ENCODE measurements around the gene BTBD8.

Gene BTBD8

GRCh38 chr1:92094595-92094994, 14.4 kb downstream of the BTBD8 start:
- TF ChIP-seq POLR2A (IDR thresholded peaks at IDR 0.05; ENCODE audit: low read depth, low read length) = no peak
- TF ChIP-seq POLR2AphosphoS5 (IDR thresholded peaks at IDR 0.05; ENCODE audit: low read depth, low read length) = no peak
- TF ChIP-seq TAF1 (IDR thresholded peaks at IDR 0.05; ENCODE audit: borderline replicate concordance, low read depth, low read length) = no peak
- DNase-seq (ENCODE audit: insufficient read length) (no peak), FAIRE-seq (no peak)

- TF ChIP-seq TAF1 (IDR thresholded peaks at IDR 0.05; ENCODE audit: borderline replicate concordance, low read depth, low read length) (no peak), POLR2AphosphoS5 (IDR thresholded peaks at IDR 0.05; ENCODE audit: low read depth, low read length) (no peak), POLR2A (IDR thresholded peaks at IDR 0.05; ENCODE audit: low read depth, low read length) (no peak)
- DNase-seq (ENCODE audit: insufficient read length) (no peak), FAIRE-seq (no peak)
These were observed 15.7 kb downstream of the BTBD8 start for GRCh38 chr1:92095874-92096273.

GRCh38 chr1:92096317-92096716, 16.2 kb downstream of the BTBD8 start:
- DNase-seq (ENCODE audit: insufficient read length) = no peak
- FAIRE-seq = no peak
- TF ChIP-seq POLR2AphosphoS5 (IDR thresholded peaks at IDR 0.05; ENCODE audit: low read depth, low read length) (no peak), POLR2A (IDR thresholded peaks at IDR 0.05; ENCODE audit: low read depth, low read length) (no peak), TAF1 (IDR thresholded peaks at IDR 0.05; ENCODE audit: borderline replicate concordance, low read depth, low read length) (no peak)

GRCh38 chr1:92105546-92106081, 25.5 kb downstream of the BTBD8 start:
- FAIRE-seq (no peak), DNase-seq (ENCODE audit: insufficient read length) (no peak)
- TF ChIP-seq POLR2AphosphoS5 (IDR thresholded peaks at IDR 0.05; ENCODE audit: low read depth, low read length) (no peak), POLR2A (IDR thresholded peaks at IDR 0.05; ENCODE audit: low read depth, low read length) (no peak), TAF1 (IDR thresholded peaks at IDR 0.05; ENCODE audit: borderline replicate concordance, low read depth, low read length) (no peak)

GRCh38 chr1:92108631-92109030, 28.5 kb downstream of the BTBD8 start:
- no peak for FAIRE-seq

GRCh38 chr1:92117526-92117925, 37.4 kb downstream of the BTBD8 start:
- FAIRE-seq (no peak), DNase-seq (ENCODE audit: insufficient read length) (no peak)
- no peak for TF ChIP-seq POLR2A (IDR thresholded peaks at IDR 0.05; ENCODE audit: low read depth, low read length)
- no peak for TF ChIP-seq POLR2AphosphoS5 (IDR thresholded peaks at IDR 0.05; ENCODE audit: low read depth, low read length)
- TF ChIP-seq TAF1 (IDR thresholded peaks at IDR 0.05; ENCODE audit: borderline replicate concordance, low read depth, low read length) = no peak

More at GRCh38 chr1:92108631-92109030, 28.5 kb downstream of the BTBD8 start:
- DNase-seq (ENCODE audit: insufficient read length) = no peak
- TF ChIP-seq POLR2A (IDR thresholded peaks at IDR 0.05; ENCODE audit: low read depth, low read length) (no peak), POLR2AphosphoS5 (IDR thresholded peaks at IDR 0.05; ENCODE audit: low read depth, low read length) (no peak), TAF1 (IDR thresholded peaks at IDR 0.05; ENCODE audit: borderline replicate concordance, low read depth, low read length) (no peak)

GRCh38 chr1:92118826-92119225, 38.7 kb downstream of the BTBD8 start:
- DNase-seq (ENCODE audit: insufficient read length) = no peak

GRCh38 chr1:92123868-92124267, 43.7 kb downstream of the BTBD8 start:
- DNase-seq (ENCODE audit: insufficient read length) = no peak
- no peak for FAIRE-seq
- no peak for TF ChIP-seq POLR2A (IDR thresholded peaks at IDR 0.05; ENCODE audit: low read depth, low read length)
- no peak for TF ChIP-seq TAF1 (IDR thresholded peaks at IDR 0.05; ENCODE audit: borderline replicate concordance, low read depth, low read length)
- no peak for TF ChIP-seq POLR2AphosphoS5 (IDR thresholded peaks at IDR 0.05; ENCODE audit: low read depth, low read length)

More at GRCh38 chr1:92118826-92119225, 38.7 kb downstream of the BTBD8 start:
- no peak for FAIRE-seq
- TF ChIP-seq POLR2A (IDR thresholded peaks at IDR 0.05; ENCODE audit: low read depth, low read length) (no peak), POLR2AphosphoS5 (IDR thresholded peaks at IDR 0.05; ENCODE audit: low read depth, low read length) (no peak), TAF1 (IDR thresholded peaks at IDR 0.05; ENCODE audit: borderline replicate concordance, low read depth, low read length) (no peak)

- DNase-seq (ENCODE audit: insufficient read length) (no peak), FAIRE-seq (no peak)
- no peak for TF ChIP-seq TAF1 (IDR thresholded peaks at IDR 0.05; ENCODE audit: borderline replicate concordance, low read depth, low read length)
- TF ChIP-seq POLR2A (IDR thresholded peaks at IDR 0.05; ENCODE audit: low read depth, low read length) = no peak
- no peak for TF ChIP-seq POLR2AphosphoS5 (IDR thresholded peaks at IDR 0.05; ENCODE audit: low read depth, low read length)
These were observed 45.1 kb downstream of the BTBD8 start for GRCh38 chr1:92125204-92125603.

- no peak for TF ChIP-seq TAF1 (IDR thresholded peaks at IDR 0.05; ENCODE audit: borderline replicate concordance, low read depth, low read length)
- no peak for TF ChIP-seq POLR2A (IDR thresholded peaks at IDR 0.05; ENCODE audit: low read depth, low read length)
- no peak for TF ChIP-seq POLR2AphosphoS5 (IDR thresholded peaks at IDR 0.05; ENCODE audit: low read depth, low read length)
- no peak for DNase-seq (ENCODE audit: insufficient read length)
- FAIRE-seq = no peak
These were observed 45.9 kb downstream of the BTBD8 start for GRCh38 chr1:92126088-92126487.

- TF ChIP-seq POLR2A (IDR thresholded peaks at IDR 0.05; ENCODE audit: low read depth, low read length) (no peak), POLR2AphosphoS5 (IDR thresholded peaks at IDR 0.05; ENCODE audit: low read depth, low read length) (no peak), TAF1 (IDR thresholded peaks at IDR 0.05; ENCODE audit: borderline replicate concordance, low read depth, low read length) (no peak)
- FAIRE-seq = no peak
- DNase-seq (ENCODE audit: insufficient read length) = no peak
These were observed 54.2 kb downstream of the BTBD8 start for GRCh38 chr1:92134331-92134730.

- FAIRE-seq = no peak
- TF ChIP-seq TAF1 (IDR thresholded peaks at IDR 0.05; ENCODE audit: borderline replicate concordance, low read depth, low read length) (no peak), POLR2A (IDR thresholded peaks at IDR 0.05; ENCODE audit: low read depth, low read length) (no peak), POLR2AphosphoS5 (IDR thresholded peaks at IDR 0.05; ENCODE audit: low read depth, low read length) (no peak)
- no peak for DNase-seq (ENCODE audit: insufficient read length)
These were observed 56.2 kb downstream of the BTBD8 start for GRCh38 chr1:92136341-92136740.
